ENCODE data around the gene PIP4K2C. TPM values are rescaled to one million over a fixed set of nuclear protein-coding genes. Genes with fewer than 3 reads are reported as not detected.

Gene PIP4K2C
- 7.9 and 11.8 TPM in 2 replicates for total RNA-seq

GRCh38 chr12:57590864-57591781 lies at the start of gene PIP4K2C:
TSS of gene PIP4K2C (plus strand) at chr12:57591192. CDS start at chr12:57591290, 98 bp downstream.

DNA sequence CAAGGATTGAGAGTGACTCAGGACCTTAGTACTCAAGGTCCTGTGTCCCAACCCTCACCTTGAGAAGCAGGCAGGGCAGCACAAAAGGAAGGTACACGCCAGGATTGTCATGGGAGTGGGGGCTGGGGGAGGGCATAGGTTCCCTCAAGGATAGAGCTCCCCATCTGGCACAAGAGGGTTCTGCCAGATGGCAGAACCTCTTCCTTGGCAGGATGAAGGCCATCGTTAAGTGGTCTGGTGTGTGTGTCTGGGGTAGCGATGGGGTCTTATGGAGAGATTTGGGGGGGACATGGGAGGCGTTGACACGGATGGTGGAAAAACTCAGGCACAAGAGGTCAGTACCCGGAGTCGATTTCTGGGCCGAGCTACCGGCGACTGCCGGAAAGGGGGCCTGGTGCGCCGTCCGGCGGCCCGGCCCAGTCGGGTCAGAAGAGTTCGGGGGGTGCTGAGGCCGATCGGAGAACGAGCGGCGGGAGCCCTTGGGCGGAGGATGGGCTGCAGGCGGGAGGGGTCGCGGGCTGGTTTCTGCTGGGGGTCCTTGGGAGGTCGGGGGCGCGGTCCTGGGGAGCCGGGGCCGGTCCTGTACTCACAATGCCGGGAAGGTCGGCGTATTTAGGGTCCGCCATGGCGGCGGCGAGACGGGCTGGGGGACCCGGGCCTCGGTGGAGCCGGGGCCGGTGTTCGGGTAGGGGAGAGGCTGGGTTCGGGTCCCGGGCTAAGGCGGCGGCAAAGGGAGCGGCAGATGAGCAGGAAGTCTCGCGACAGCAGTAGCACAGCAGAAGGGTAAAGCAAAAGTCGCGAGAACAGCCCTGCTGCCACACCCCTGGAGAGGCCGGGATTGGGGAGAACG lies 44.3 kb upstream of the PIP4K2C start, which contains the start of gene DCTN2:
TSS of gene DCTN2 (minus strand) at position 755 of the 850 bp plus-strand sequence. CDS start at position 626, 129 bp downstream.

DNA sequence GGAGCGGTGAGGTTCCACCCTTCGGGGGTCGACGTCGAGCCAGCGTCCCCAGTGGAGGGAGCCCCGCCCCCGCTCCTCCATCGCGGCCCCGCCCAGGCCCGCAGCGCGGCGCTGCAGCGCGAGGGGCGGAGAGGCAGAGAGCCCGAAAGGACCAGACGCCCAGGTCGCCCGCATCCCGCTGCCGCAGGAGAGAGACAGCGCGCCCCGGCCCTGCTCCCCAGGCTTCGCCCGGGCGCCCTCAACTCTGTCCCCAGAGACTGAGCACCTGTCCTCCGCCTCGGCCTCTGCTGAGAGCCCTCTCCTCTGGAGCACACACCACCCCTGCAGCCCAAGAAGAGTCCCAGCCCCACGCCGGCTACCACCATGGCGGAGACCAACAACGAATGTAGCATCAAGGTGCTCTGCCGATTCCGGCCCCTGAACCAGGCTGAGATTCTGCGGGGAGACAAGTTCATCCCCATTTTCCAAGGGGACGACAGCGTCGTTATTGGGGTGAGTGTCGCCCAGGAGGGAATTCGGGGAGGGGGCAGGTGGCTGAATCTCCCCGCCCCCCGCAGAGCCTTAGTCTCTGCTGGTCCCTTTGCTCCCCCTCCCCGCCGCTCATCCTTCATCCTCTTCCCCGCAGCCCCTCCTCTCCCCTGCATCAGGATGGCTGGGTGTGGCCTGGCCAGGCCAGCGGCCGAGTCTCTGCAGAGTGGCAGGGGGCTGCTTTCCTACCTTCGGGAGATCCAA lies 40.9 kb upstream of the PIP4K2C start, which contains the start of gene KIF5A:
TSS of gene KIF5A (plus strand) at position 136 of the 732 bp plus-strand sequence. CDS start at position 364, 228 bp downstream.

DNA sequence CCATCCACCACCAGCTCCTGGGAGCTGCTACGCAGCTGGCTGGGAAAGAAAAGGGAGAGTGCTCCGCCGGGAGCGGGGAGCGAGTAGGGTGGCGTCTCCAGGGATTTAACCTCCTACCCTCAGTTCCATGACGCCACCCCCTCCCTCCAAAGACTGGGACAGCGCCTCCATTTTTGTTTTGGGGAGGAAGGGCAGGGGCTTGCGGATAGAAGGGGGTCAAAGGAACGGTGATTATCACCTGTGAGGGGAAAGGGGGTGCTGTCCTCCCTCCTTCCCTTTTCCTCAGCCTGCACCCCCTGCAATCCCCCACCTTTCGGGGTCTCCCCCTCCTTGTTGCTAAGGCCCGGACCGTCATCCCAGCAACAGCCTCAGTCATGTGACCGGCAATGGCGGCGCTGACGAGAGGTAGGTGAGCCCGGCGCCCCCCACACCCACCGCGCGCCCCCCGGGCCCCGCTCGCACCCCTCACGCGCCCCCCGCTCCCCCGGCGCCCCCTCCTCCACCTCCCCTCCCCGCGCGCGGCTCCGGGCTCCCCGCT lies 13.5 kb downstream of the PIP4K2C start, which contains the start of gene DTX3:
TSS of gene DTX3 (plus strand) at position 371 of the 538 bp plus-strand sequence. CDS start 1,694 bp downstream, outside the sequence.

DNA sequence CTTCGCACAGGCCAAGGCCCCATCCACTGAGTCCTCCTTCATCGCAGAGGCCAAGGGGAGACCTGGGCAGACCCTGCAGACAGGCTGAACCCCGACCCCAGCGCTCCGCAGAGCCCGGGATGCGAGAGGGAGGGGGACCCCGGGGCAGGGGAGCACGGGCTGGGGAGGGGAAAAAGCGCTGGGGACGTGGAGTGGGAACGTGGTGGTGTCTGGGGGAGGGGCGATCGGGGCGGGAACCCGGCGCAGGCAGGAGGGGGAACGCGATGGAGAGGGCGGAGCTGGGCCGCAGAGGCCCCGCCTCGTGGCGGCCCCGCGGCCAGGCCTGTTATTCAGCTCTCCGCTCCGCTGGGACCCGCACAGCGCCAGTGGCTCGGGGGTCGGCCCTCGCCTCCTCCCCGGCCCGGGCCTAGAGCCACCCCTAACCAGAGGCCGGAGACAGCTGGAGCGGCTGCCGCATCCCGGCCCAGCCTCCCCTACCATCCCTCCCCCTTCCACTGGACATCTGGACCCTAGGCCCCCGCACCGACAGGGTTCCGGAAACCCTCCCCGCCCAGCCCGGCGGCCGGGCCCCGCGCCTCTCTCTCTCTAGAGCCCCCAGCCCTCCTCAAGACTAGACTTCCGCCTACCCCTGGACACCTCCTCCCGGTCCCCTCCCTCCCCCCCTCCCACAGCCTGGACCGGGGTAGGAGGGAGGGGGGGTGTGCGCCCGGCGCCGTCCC lies 20.3 kb downstream of the PIP4K2C start, which contains the start of gene ARHGEF25:
TSS of gene ARHGEF25 (plus strand) at position 328 of the 719 bp plus-strand sequence. CDS start 460 bp downstream, outside the sequence.

GRCh38 chr12:57632958-57633840 lies 42.2 kb downstream of the PIP4K2C start, which contains the start of gene B4GALNT1:
TSS of gene B4GALNT1 (minus strand) at chr12:57633201. CDS start at chr12:57632132, 1,069 bp downstream.

Other genes with a start within 250 kb of the PIP4K2C start
- gene R3HDM2, start 160.1 kb upstream of the PIP4K2C start, total RNA-seq: 9.3 and 9.4 TPM in 2 replicates
- not detected in 2 replicates for gene INHBC, start 156.4 kb upstream of the PIP4K2C start, total RNA-seq
- gene INHBE, start 135.9 kb upstream of the PIP4K2C start, total RNA-seq: 0.47 and 0.52 TPM in 2 replicates
- gene GLI1, start 131.4 kb upstream of the PIP4K2C start, total RNA-seq: 0.47 and 0.86 TPM in 2 replicates
- gene ARHGAP9, start 111.3 kb upstream of the PIP4K2C start, total RNA-seq: 0.32 TPM in 1 of 2 replicates, not detected in the other
- gene MARS1, start 103.1 kb upstream of the PIP4K2C start, total RNA-seq: 91.1 and 149 TPM in 2 replicates
- 59.8 and 79.6 TPM in 2 replicates for gene DDIT3, start 70.7 kb upstream of the PIP4K2C start, total RNA-seq
- gene MBD6, start 68.4 kb upstream of the PIP4K2C start, total RNA-seq: 3.4 and 4.7 TPM in 2 replicates
- gene DCTN2, start 44.0 kb upstream of the PIP4K2C start, total RNA-seq: 79.6 and 85.2 TPM in 2 replicates
- gene KIF5A, start 41.1 kb upstream of the PIP4K2C start, total RNA-seq: 0.47 and 0.60 TPM in 2 replicates
- 12.8 and 16.2 TPM in 2 replicates for gene DTX3, start 13.6 kb downstream of the PIP4K2C start, total RNA-seq
- 33.4 and 38.7 TPM in 2 replicates for gene ARHGEF25, start 20.2 kb downstream of the PIP4K2C start, total RNA-seq
- 0.77 and 0.79 TPM in 2 replicates for gene B4GALNT1, start 42.0 kb downstream of the PIP4K2C start, total RNA-seq
- 186 and 554 TPM in 2 replicates for gene OS9, start 102.9 kb downstream of the PIP4K2C start, total RNA-seq
- 0.32 and 0.43 TPM in 2 replicates for gene AGAP2, start 147.6 kb downstream of the PIP4K2C start, total RNA-seq
- gene TSPAN31, start 153.8 kb downstream of the PIP4K2C start, total RNA-seq: 56.4 and 60.0 TPM in 2 replicates
- gene CDK4, start 161.1 kb downstream of the PIP4K2C start, total RNA-seq: 163 and 185 TPM in 2 replicates
- gene MARCHF9, start 163.9 kb downstream of the PIP4K2C start, total RNA-seq: 1.3 and 4.5 TPM in 2 replicates
- gene CYP27B1, start 175.9 kb downstream of the PIP4K2C start, total RNA-seq: 0.26 TPM in 1 of 2 replicates, not detected in the other
- gene METTL1, start 180.9 kb downstream of the PIP4K2C start, total RNA-seq: 2.5 and 3.1 TPM in 2 replicates
- gene EEF1AKMT3, start 181.4 kb downstream of the PIP4K2C start, total RNA-seq: 5.6 and 5.7 TPM in 2 replicates
- gene TSFM, start 191.6 kb downstream of the PIP4K2C start, total RNA-seq: 9.4 and 14.3 TPM in 2 replicates
- gene AVIL, start 227.5 kb downstream of the PIP4K2C start, total RNA-seq: 2.7 and 8.1 TPM in 2 replicates

Data from bronchial smooth muscle cell (primary cell).